HG02571 (cell line): ENCODE results near the gene DIAPH3.

Experiments used
- ATAC-seq: cut with Tn5 transposase; IDR thresholded peaks from one replicate; pipeline ENCODE4 v1.9.1; 2021; ENCODE audit warnings: mild to moderate bottlenecking, moderate library complexity; ENCODE audit not compliant: unreplicated experiment

Gene DIAPH3

DNA sequence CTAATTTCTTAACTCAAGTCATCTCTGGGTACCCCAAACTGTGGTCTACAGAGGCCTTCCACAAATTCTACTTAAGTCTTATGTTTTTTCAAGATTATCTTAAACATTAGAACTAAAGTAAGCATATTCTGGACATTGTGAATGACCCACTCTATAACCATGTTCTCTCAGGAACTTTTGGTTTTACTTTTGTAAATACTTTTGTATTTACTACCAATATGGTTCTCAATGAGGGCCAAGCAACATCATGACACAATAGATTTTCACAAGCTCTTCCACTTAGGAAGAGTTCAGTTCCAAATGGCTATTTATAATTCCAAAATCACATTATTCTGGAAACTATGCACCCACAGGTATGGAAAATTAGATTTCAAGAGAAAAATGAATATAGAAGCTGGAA lies 10.8 kb downstream of the DIAPH3 start:
- no peak for ATAC-seq

DNA sequence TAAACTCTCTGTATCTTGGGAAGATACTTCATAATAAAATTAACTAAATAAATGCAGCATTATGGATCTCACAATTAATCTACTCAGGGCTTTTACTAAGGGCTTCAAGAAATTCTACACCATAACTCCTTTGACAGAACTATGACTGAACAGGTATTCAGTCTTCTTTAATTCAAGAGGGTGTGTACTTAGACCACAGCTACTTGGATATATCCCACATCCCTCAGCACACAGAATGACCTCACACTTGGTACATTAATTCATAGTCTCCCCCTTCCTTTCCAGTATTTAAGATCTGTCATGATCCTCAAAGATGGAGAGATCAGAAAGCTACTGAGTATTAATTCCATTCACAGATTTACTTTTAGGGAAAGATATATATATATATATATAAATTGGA lies 11.6 kb downstream of the DIAPH3 start:
- ATAC-seq = no peak

DNA sequence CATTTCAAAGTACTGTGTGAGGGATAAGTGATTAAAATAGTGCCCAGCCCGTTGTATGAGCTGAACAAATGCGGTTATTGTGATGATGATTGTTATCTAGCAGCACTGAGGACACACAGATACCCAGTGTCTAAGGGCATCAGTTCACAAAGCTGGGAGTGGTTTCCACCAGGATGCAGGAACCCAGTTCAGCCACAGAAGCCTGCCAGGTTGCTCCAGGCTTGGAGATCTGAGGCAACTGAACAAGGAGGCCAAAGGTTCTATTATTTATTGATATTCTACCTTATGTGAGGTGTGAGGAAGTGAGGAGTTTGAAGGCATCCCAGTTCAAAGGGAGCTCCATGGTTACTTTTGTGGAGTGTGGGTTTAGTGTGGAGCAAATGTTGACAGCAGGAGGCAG lies 13.2 kb downstream of the DIAPH3 start:
- no peak for ATAC-seq

DNA sequence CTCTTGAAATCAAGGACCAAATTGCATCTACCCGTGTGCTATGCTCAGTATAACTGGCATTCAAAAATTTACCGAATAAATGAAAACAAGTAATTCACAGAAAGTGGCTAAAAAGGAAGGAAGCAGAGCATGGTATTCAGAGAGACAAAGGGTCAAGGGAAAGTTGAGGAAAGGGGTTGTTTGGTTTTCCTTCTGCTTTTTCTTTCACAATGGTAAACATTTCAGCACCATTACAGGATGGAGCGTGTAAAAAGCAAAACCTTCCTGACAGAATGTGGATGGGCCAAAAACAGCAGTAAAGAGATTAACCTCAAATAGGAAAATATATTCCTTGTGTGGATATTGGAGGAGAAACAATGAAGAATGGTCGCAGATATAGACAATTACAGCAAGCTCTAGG lies 14.8 kb downstream of the DIAPH3 start:
- ATAC-seq = no peak

DNA sequence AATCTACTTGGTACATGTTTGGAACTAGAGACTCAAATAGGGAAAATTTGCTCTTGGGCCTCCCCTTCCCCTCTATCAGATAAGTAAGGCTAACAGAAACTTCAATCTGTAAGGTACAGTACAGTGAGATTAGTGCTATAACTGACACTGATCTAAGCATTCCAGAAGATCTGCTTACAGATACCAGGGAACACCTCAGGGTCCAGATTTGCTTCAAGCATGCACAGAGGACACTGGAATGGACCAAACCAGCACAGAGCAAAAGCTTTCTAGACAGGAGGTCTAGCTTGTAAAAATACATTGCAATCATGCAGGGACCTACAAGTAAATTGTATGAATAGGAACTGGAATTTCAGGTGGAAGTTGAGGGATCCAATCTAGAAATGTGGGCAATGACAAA lies 16.4 kb downstream of the DIAPH3 start:
- no peak for ATAC-seq

DNA sequence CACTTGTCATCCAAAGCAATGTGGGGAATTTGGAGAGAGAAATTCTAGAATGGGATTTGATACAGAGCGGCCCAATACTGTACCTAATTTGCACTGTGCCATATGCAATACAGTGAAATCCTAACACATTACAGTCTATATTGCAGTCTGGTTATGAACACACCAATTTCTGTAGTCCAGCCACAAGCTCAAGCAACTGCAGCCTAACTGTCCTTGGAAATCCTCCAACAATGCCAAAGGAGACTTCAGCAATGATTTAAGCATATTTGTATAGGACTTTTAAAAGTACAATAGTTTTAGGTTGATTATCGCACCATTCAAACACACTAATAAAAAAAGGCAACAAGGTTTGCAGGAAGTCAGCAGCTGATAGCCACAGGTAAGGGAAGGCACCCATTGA lies 17.3 kb downstream of the DIAPH3 start:
- ATAC-seq = no peak

DNA sequence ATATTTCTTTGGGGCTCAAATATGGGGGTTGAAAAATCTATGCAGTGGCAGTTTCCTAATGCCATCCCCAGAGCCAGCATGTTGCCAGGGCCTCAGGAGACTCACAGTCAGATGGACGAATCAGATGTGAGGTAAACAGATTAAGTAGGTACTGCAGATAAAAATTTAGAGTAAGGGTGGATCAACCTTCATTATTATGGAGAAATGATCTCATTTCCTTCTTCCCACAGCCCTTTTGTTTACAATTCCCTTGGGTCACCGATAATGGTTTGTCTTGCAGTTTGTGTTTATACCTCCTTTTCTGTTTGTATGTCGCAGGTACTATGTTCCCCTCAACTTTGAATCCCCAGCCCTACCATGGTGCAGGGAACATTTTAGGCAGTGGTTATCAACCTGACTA lies 20.0 kb downstream of the DIAPH3 start:
- ATAC-seq = no peak

DNA sequence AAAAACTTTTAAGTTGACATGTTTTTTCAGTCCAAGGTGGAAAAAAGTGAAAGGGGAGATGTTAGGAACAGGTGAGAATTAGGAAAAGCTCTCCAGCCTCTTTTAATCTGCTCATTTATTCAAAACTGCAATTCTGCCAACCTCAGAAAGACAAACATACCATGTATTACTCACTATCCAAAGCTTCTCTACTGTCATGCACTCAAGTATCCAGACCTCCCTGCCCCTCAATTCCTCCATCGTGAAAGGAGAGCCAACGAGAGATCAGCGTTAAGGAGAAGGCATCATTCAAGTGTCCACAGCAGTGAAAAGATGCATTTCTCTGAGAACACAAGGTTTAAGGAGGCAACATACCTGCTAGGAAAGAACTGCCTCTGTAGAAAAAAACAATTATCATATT lies 24.5 kb downstream of the DIAPH3 start:
- no peak for ATAC-seq

DNA sequence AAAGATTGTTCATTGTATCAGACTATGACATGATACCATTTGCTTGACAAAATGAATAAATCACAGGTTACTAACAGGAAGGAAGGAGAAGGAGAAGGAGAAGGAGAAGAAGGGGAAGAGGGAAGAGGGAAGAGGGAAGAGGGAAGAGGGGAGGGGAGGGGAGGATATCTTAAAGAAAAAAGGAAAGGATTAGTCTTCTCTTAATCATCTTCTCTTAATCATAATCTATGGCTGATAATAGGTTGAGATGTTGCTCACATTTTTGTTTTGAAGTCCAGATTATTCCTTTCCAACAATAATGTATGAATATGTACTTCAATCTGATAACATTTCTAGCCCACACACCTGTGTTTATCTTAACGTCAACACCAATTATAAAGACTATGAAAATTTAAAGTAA lies 25.1 kb downstream of the DIAPH3 start:
- ATAC-seq = no peak

DNA sequence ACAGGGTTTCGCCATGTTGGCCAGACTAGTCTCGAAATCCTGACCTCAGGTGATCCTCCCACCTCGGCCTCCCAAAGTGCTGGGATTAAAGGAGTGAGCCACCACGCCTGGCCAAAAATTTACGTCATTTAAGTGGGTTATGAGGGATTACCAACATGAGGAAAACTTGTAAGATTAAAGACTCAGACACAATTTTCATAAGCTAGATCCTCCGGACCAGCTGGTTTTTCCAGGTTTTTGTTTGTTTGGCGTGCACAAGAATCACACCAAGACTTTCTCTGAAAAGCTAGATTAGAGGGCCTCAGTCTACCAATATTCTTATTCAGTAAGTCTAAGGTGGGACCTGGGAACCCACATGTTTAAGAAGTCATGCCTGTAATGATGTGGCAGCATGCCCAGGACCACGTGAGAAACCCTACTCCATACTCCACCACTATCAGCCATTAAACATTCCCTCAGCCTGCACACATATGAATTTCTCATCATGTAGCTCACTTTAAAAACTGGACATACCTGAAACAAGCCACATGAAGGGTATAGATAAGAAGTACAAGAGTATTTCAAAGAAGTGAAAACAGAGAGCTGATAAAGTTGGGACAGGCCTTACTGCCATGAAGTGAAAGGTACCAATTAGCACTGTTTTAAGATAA lies 25.7 kb downstream of the DIAPH3 start:
- ATAC-seq = no peak

DNA sequence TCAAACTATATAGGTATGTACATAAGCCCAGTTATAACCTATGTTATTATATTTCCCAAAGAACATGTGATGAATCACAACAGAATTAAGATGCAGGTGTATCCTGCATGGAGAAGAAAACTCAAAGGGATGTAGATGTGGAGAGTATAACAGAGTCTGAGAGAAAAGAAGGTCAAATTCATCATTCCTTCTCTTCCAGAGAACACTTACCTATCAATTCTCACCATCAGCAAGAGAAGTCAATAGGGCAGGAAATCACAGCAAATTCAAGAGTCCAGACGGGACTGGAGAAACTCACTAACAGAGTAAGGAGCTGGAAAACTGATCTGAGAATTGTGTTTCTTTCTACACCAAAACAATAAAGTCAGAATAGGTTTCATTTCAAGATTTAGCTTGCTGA lies 28.4 kb downstream of the DIAPH3 start:
- ATAC-seq = no peak

DNA sequence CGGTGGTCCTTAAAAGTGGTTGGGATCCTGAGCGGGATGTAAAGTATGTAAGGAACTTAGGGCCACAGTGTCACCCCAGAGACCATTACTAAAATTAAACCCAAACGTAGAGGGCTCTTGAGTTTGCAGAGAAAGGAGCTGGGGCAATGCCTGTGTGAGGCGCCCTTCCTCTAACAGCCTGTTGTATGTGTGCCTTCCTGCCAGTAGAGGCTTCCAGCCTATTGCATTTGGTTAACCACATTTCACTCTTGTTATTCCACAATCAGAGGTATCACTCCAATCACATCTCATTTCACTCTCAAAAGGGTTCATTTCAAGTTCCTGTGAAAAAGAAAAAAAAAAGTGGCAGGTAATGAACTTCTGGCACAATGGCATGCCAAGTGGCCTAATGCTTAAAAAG lies 29.4 kb downstream of the DIAPH3 start:
- no peak for ATAC-seq

DNA sequence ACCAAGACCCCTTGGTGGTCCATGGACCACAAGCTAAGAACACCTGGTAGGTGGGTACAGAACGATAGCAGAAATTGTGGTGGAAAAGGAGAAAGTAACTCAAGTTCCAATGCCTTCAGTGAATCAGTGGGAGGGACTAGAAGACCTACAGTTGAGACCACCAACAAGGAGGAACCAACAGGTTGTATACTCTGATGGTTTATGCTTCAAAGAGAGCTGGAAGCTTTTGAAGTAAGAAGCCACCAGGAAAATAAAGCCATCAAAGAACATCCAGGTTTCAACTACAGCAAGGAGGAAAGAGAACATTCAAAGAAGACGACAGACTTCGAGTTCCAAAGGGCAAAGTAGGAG lies 42.4 kb downstream of the DIAPH3 start:
- ATAC-seq = no peak

DNA sequence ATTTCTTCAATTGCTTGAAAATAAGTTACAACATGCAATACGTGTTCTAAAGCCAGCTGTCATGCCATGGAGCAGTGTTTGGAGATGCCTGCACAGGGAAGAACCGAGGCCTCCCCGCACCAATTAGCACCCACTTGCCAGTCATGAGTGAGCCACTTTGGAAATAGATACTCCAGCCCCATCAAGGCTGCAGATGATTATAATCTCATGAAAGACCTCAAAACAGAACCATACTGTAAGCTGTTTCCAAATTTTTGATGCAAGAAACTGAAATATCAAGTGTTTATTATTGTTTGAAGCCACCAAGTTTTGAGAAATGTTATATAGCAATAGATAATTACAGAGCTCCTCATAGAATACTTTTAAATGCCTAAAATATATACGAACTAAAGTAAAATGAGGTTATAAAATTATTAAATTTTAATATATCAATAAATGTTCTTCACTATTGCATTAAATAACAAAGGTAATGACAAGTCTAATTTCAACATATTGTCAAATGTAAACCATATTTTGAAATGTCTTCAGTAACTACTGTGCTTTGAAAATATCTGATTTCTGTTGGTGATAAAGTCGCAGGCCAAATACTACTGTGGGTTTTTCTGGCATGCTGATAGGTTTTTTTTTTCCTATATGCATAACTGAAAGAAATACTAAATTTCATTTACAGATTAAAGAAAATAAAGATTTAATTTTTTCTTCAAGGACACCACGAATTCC lies 43.0 kb downstream of the DIAPH3 start:
- ATAC-seq = no peak

DNA sequence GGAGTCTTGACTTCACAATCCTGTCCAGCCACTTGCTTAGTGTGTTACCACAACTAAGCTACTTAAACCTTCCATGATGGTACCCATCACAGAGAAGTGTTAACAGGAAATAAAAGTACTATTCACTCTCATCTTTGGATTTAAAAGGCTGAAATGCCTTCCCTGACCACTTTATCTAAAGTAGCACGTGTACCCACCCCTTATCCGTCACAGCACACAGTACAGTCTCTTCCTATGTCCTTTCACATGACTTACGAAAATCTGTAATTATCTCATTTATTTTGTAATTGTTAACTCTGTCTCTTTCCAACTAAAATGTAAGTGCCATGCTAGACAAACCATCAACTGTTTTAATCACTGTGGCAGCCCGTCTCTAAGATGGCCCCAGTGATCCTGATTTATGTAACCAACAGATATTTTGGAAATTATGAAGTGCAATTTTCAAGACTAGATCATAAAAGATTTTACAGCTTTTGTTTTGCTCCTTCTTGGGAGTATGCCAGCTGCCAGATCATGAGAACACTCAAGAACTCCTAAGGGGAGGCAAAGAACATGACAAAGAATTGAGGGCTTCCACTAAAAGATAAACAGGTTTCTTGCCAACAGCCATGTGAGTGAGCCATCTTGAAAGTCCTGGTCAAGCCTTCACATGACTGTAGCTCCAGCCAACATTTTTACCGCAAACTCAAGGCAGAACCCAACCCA lies 44.9 kb downstream of the DIAPH3 start:
- no peak for ATAC-seq

DNA sequence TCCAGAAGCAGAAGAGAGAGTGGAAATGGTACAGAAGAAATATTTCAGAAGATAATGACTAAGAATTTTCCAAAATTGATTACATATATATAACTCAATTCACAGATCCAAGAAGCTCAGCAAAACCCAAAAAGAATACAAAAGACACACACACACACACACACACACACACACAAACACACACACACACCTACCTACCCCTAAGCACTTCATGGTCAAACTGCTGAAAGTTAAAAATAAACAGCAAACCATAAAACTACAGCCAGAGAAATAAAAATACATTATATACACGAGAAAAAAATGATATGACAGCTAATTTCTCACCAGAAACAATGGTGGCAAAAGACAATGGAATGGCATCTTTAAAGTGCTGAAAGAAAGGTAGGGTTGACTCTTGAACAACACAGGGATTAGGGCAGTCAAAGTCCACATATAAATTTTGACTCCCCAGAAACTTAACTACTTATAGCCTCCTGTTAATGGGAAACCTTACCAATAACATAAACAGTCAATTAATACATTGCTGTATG lies 49.2 kb downstream of the DIAPH3 start:
- ATAC-seq = no peak

DNA sequence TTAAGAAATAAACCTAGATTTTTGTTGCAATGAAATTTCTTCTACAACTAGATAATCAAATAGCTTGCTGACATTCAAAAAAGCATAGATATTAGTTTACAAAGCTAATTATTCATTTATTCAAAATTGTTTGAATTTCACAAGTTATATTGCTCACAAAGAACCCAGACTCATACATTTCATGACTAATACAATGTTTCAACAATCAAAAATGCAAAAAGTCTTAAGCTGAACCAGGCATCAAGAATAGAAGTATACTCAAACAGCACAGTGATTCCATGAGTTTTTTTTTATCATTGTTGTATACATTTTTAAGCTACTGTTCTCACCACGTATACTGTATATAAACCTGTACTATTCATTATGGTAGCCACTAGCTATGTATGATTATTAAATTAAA lies 51.0 kb downstream of the DIAPH3 start:
- no peak for ATAC-seq

DNA sequence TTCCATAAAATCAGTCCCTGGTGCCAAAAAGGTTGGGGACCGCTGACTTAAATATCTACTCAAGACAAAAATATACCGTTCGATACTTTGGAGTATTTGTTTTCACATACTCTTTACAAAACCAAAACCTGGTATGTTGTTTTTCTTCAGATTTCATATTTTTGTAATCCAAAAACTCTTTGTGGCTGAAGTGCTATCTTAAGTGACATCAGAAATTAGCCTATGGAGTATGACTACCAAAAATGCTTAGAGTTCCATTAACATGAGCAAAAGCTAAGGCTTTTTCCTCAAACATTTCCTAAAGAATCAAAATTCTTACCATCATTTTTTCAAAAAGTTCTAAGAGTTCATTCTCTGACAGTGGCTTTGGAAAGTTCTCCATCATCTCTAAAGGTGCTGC lies 52.0 kb downstream of the DIAPH3 start:
- no peak for ATAC-seq

DNA sequence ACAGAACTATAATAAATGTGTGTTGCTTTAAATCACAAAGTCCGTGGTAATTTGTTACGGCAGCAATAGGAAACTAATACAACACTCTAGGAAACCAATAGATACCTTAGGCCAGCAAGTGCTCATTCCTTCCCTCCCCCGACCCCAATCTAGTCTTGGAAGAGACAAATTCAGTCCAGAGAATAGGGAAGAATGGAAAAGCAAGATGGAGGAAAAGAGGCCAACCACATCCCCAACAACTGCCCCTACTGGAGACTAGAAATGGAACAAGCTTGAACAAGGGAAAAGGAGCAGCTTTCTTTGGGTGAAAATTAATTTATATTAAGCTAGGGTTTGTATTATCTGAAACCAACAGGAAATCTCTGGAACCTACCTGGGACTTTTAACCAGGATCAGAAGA lies 54.4 kb downstream of the DIAPH3 start:
- ATAC-seq = no peak

DNA sequence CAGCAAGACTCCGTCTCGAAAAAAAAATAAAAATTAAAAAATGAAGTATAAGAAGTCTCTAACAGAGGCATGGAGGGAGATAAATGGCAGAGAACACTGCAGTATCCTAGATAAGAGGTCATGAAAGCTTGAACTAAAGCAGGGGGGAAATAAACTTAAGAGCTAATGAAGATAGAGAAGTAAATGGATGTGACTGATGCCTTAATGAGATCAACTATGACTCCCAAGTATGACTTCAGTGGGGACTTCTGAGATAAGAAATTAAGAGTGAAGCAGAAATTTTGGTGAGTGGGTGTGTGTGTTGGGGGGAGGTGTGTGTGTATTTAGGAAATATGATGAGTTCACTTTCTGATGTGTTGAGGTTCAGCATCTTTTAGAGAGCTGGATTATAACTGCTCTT lies 55.1 kb downstream of the DIAPH3 start:
- no peak for ATAC-seq

DNA sequence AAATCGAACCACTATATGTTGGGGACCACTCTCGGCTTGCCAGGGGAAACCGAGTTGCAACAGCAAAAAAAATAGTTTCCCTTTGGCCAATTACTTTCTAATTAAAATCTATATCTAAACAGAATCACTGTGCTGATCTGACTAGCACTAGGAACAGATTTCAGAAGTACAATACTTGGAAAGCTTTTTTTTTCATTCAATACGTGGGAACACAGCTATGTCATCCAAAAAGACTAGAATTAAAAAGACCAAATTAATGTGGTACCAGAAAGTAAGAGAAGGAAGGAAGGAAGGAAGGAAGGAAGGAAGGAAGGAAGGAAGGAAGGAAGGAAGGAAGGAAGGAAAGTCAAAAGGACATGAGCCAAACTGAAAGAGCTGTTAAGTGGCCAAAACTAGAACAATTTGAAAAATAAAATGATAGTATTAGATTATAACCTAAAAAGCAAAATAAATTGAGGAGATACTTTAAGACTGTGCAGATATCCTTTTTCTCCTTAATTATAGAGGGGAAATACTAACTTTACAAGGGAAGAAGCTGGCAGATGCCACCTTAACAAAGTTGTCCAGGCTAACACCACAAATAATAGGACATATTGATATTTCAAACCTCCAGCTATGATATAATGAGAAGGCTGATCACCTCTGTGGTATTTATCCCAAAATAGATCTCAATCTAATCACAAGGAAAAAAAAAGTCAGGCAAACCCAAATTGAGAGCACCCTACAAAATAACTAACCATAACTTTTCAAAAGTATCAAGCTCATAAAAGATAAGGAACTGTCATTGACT lies 63.9 kb downstream of the DIAPH3 start:
- no peak for ATAC-seq
